ENCODE data around the gene KCNJ10. TPM values are rescaled to one million over a fixed set of nuclear protein-coding genes. Genes with fewer than 3 reads are reported as not detected.
A peak's percentile ranks its signal among the peaks of the same experiment; 100 is the strongest.

Gene KCNJ10
- total RNA-seq, 1 donor from 2014 or later, result not detected

DNA sequence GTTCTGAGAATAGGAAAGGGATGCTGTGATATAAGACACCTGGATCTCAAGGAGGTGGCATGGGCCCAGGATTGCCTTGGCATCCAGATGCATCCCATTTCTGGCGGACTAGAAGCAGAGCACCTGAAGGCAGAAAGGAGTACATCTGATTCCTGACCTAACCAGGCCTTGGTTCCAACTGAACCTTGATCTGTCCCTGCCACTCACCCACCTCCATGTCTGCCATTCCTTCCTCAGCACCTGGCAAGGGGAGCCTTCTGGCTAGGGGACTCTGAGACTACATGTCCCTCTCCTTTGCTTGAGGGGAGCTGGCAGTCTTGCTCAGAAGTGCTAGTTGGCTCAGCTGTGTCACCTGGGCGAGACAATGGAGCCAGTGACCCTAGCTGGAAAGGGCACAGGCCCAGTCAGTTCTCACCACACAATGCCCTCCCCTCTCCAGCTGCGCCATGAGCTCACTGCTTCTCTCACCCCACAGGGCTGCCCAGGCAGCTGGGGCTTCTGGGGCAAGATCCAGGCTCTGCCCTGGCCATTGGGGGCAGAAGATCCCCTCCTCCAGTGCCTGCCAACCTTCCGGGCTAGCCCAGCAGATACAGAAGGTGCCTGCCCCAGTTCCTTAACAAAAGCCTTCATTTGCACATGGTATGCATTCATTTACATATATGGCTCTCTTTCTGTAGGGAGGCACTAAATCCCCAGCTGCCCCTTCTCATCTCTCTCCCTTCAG is 25.6 kb upstream of the KCNJ10 start:
- H3K27ac Mint-ChIP-seq, result no peak overlapping the region
- no peaks in the 10 kb centered on the region for H3K9me3 Mint-ChIP-seq
- DNase-seq, result no peak
- H3K36me3 Mint-ChIP-seq (ENCODE audit: low read depth), result peaks cover 7% of the 10 kb centered on the region
- peaks cover 31% of the 10 kb centered on the region for H3K4me1 Mint-ChIP-seq
- H3K27me3 Mint-ChIP-seq, result no peaks in the 10 kb centered on the region
- peak overlapping the region; percentile 21 for H3K4me3 Mint-ChIP-seq
- intact Hi-C loops (cut with micrococcal nuclease), result no loop called here

DNA sequence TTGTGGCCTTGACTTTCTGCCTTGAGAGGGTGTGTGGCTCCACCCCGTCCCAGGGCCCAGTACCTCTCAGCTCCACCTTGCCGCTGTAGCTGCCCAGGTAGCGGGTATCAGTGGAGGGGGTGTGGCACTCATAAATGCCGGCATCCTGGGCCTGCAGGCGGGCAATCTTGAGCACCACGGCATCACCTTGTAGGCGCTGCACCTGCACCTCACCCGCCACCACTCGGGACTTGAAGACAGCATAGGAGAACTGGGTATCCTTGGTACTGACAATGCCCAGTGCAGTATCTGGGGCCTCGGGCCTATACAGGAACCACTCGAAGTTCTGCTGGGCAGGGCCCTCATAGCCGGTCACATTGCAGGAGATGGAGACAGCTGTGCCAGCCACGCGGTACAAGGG is 24.8 kb upstream of the KCNJ10 start:
- H3K4me3 Mint-ChIP-seq, result no peak overlapping the region
- DNase-seq, result no peak
- intact Hi-C loops (cut with micrococcal nuclease), result no loop called here
- no peaks in the 10 kb centered on the region for H3K27me3 Mint-ChIP-seq
- H3K4me1 Mint-ChIP-seq, result peaks cover 31% of the 10 kb centered on the region
- no peak overlapping the region for H3K27ac Mint-ChIP-seq
- H3K36me3 Mint-ChIP-seq (ENCODE audit: low read depth), result peaks cover 7% of the 10 kb centered on the region
- no peaks in the 10 kb centered on the region for H3K9me3 Mint-ChIP-seq

DNA sequence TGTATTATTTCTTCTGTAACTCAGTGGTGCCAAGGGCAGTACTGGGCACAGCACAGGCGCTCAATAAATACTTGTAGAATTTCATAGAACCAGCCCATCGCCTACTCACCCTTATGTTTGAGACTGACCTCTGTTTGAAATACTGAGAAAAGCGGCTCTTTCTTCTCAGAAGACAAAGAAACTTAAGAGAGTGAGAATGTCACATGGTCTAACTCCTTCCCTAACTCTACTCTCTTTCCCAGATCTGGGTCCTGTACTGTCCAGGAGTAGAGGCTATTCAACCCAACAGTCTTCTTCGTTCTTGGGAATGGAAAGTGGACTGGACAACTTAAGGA is 24.3 kb upstream of the KCNJ10 start:
- no peak overlapping the region for H3K4me3 Mint-ChIP-seq
- H3K9me3 Mint-ChIP-seq, result no peaks in the 10 kb centered on the region
- H3K4me1 Mint-ChIP-seq, result peaks cover 26% of the 10 kb centered on the region
- H3K36me3 Mint-ChIP-seq (ENCODE audit: low read depth), result peaks cover 7% of the 10 kb centered on the region
- intact Hi-C loops (cut with micrococcal nuclease), result no loop called here
- no peak for DNase-seq
- H3K27ac Mint-ChIP-seq, result no peak overlapping the region
- H3K27me3 Mint-ChIP-seq, result no peaks in the 10 kb centered on the region

DNA sequence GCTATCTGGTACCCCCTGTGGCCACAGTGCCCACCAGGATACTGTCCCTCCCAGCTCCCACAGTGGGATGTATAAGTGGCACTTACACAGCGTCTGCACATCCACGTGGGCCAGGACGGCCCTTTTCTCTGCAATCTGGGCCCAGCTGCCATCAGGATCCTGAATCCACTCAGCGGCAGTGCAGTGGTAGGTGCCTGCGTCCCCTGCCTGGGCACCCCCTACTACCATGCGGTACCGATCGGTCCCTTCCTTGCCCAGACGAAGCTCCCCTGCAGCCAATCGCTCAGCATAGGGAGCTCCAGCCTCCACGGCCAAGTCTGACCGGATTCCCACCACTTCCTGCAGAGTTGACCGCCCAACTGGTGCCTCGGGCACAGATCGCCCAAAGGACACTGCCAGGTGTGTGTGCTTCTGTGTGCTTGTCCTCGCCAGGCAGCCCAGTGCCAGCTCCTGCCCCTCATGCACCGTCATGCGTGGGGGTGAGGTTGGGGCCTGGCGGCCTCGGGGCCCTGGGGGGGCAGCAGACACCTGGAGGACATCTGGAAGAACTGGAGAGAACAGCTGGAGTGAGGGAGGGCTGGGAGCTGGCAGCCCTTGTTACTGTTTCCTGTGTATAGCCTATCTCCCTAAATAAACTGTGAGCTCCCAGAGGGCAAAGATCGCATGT is 23.8 kb upstream of the KCNJ10 start:
- H3K4me1 Mint-ChIP-seq, result peaks cover 22% of the 10 kb centered on the region
- H3K27me3 Mint-ChIP-seq, result no peaks in the 10 kb centered on the region
- no peak overlapping the region for H3K4me3 Mint-ChIP-seq
- no peak overlapping the region for H3K27ac Mint-ChIP-seq
- peaks cover 7% of the 10 kb centered on the region for H3K36me3 Mint-ChIP-seq (ENCODE audit: low read depth)
- no peak for DNase-seq
- no peaks in the 10 kb centered on the region for H3K9me3 Mint-ChIP-seq
- intact Hi-C loops (cut with micrococcal nuclease), result no loop called here

DNA sequence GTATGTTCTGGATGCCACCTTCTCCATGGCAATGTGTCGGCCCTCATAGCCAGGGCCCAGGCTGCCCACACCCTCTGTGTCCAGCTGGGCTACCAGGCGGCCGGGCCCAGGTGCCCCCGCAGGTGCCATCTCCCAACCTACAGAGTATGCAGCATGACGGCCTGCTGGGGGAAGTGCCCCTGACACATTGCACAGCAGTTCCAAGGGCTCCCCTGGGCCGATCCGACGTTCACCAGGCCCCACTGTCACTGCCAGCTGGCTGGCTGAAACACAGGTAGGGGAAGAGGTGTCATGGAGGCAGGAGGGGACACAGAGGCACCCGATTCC is 23.1 kb upstream of the KCNJ10 start:
- H3K9me3 Mint-ChIP-seq, result no peaks in the 10 kb centered on the region
- intact Hi-C loops (cut with micrococcal nuclease), result no loop called here
- H3K27ac Mint-ChIP-seq, result no peak overlapping the region
- H3K4me3 Mint-ChIP-seq, result no peak overlapping the region
- H3K27me3 Mint-ChIP-seq, result no peaks in the 10 kb centered on the region
- H3K36me3 Mint-ChIP-seq (ENCODE audit: low read depth), result peaks cover 9% of the 10 kb centered on the region
- no peak for DNase-seq
- H3K4me1 Mint-ChIP-seq, result peaks cover 22% of the 10 kb centered on the region

DNA sequence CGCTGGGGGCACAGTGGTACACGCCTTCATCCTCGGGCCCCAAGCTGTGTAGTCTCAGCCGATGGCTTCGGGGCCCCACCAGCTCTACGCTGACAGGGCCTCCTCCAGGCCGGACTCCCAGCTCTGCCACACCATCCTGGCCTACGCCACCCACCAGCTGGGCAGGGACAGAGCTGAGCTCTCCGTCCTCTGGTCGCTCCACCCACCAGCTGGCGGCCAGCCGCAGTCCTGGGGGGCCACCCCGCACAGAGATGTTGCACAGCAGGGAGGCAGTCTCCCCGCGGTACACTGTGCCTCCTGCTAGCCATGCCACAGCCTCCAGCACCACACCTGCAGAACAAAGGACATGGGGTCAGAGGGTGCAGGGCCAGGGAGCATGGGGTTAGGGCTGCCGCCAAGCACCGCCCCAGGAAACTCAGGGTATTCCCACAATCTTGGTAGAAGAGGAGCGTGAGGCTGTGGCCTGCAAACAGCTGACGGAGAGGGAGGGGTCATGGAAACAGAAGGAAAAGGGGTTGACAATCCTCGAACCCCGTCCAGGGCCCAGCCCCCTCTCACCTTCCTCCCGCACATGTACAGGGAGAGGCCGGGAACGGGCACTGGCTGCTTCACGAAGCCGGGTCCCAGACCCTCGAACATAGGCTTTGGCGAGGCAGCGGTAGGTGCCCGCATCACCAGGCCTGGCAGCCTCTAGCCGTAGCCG is 22.6 kb upstream of the KCNJ10 start:
- Mint-ChIP-seq H3K9me3 (no peaks in the 10 kb centered on the region), H3K27ac (no peak overlapping the region), H3K27me3 (no peaks in the 10 kb centered on the region), H3K4me1 (peaks cover 19% of the 10 kb centered on the region), H3K36me3 (ENCODE audit: low read depth) (peaks cover 9% of the 10 kb centered on the region), H3K4me3 (no peak overlapping the region)
- no peak for DNase-seq
- intact Hi-C loops (cut with micrococcal nuclease), result no loop called here

DNA sequence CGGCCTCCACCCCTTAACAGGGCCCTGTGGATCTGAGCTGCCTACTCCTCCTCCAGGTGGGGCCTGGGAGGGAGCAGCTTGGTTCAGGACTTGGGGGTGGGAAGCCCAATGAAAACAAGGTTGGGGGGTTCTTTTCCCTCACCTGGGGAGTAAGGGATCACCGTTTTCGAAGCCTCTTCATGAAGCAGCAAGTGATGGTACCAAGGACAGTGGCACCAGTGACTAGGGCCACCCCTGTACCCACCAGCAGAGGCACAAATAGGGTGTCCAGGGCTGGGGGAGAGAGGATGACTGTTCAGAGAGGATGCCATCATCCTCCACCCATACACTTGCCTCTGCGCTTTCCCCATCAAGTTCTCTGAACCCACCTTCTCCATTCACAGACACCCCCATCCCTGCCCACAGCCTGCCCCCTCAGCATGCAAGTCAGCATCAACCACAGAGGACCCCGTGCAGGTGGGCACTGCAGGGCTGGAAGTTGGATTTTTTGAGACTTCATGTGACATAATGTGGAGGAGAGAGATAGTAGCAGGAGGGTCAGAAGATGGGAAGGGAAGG is 21.8 kb upstream of the KCNJ10 start:
- Mint-ChIP-seq H3K27me3 (no peaks in the 10 kb centered on the region), H3K36me3 (ENCODE audit: low read depth) (peaks cover 9% of the 10 kb centered on the region), H3K27ac (peak overlapping the region; percentile 34), H3K9me3 (no peaks in the 10 kb centered on the region), H3K4me1 (peaks cover 11% of the 10 kb centered on the region), H3K4me3 (no peak overlapping the region)
- no peak for DNase-seq
- intact Hi-C loops (cut with micrococcal nuclease), result no loop called here

DNA sequence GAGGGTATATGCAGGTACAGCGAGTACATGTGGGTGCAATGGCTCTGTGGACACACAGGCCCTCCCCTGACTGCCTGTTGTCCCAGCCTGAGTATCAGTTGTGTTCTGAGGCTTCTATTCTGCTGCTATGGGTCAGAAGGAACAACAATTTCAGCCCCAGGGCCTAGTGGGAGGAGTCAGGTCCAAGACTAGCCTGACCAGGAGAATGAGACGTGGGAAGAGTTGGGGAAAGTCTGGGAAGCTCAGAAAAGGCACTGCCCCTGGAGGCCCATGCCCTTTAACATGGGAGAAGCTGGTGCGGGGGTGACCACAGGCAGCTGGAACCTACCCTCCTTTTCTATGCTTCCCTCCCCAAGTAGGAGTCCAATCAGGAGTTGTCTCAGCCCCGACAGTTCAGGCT is 20.8 kb upstream of the KCNJ10 start:
- Mint-ChIP-seq H3K4me1 (peaks cover 8% of the 10 kb centered on the region), H3K27ac (no peak overlapping the region), H3K36me3 (ENCODE audit: low read depth) (peaks cover 12% of the 10 kb centered on the region), H3K27me3 (no peaks in the 10 kb centered on the region), H3K4me3 (no peak overlapping the region), H3K9me3 (no peaks in the 10 kb centered on the region)
- no peak for DNase-seq
- intact Hi-C loops (cut with micrococcal nuclease), result no loop called here

DNA sequence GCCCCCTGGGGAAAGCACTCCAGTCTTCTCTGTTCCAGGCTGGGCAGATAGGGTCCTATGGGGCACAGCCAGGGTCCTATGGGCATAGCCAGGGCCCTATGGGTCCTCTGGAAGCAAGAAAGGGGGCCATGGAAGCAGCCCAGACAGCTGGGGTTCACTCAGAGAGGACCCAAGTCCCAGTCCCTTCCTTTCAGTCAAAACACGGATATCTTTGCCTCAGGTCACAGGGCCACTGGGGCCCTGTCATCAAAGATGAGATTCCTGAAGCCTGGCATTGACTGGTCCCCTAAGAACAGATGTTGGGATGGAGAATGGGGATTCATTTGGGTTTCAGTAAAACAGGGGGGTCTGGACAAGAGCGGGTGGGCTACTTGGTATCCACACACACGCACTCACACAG is 19.9 kb upstream of the KCNJ10 start:
- Mint-ChIP-seq H3K9me3 (no peaks in the 10 kb centered on the region), H3K27me3 (no peaks in the 10 kb centered on the region), H3K4me3 (no peak overlapping the region), H3K4me1 (peaks cover 10% of the 10 kb centered on the region), H3K27ac (no peak overlapping the region), H3K36me3 (ENCODE audit: low read depth) (peaks cover 14% of the 10 kb centered on the region)
- intact Hi-C loops (cut with micrococcal nuclease), result no loop called here
- no peak for DNase-seq

DNA sequence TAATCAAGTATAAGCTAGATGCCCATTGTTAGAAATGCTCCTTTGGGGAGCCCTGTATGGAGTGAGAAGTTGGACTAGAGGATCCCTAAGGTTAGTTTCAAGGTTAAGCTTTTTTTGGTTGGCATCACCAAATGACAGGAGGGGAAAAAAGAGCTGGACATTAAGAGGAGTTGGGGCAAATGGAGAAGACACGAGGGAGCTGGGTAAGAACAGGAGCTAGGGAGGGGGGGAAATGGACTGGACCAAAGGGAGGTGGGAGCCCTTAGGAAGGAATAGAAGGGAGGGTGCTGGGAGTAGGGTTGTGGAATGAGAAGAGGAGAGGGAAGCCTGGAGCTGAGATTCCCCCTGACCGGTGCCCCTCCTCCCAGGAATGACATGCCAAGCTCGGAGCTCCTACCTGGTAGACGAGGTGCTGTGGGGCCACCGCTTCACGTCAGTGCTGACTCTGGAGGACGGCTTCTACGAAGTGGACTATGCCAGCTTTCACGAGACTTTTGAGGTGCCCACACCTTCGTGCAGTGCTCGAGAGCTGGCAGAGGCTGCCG is 17.2 kb upstream of the KCNJ10 start:
- intact Hi-C loops (cut with micrococcal nuclease), result no loop called here
- H3K9me3 Mint-ChIP-seq, result no peaks in the 10 kb centered on the region
- H3K36me3 Mint-ChIP-seq (ENCODE audit: low read depth), result peaks cover 12% of the 10 kb centered on the region
- peaks cover 11% of the 10 kb centered on the region for H3K27me3 Mint-ChIP-seq
- H3K4me3 Mint-ChIP-seq, result no peak overlapping the region
- H3K4me1 Mint-ChIP-seq, result peaks cover 12% of the 10 kb centered on the region
- no peak overlapping the region for H3K27ac Mint-ChIP-seq
- no peak for DNase-seq

DNA sequence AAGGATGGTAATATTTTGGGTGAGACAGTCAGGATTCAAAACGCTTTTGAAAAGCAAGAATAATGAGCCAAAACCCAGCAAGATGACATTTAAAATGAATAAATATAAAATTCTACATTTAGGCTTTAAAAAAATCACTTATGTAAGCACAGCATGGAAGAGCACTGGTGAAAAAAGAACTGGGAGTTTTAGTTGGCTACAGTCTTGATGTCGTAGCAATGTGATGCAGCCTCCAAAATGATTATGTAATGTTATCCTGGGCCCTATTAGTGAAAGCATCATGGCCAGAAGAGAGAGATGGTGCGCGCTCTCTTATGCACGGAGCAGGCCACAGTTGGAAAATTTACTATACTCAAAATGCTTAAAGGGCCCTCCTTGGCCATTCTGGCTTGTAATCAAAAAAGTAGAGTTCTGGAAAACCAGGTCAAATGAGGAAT is 16.5 kb upstream of the KCNJ10 start:
- intact Hi-C loops (cut with micrococcal nuclease), result no loop called here
- peaks cover 12% of the 10 kb centered on the region for H3K4me1 Mint-ChIP-seq
- peaks cover 16% of the 10 kb centered on the region for H3K27me3 Mint-ChIP-seq
- no peak overlapping the region for H3K27ac Mint-ChIP-seq
- DNase-seq, result no peak
- no peak overlapping the region for H3K4me3 Mint-ChIP-seq
- peaks cover 10% of the 10 kb centered on the region for H3K36me3 Mint-ChIP-seq (ENCODE audit: low read depth)
- H3K9me3 Mint-ChIP-seq, result no peaks in the 10 kb centered on the region

DNA sequence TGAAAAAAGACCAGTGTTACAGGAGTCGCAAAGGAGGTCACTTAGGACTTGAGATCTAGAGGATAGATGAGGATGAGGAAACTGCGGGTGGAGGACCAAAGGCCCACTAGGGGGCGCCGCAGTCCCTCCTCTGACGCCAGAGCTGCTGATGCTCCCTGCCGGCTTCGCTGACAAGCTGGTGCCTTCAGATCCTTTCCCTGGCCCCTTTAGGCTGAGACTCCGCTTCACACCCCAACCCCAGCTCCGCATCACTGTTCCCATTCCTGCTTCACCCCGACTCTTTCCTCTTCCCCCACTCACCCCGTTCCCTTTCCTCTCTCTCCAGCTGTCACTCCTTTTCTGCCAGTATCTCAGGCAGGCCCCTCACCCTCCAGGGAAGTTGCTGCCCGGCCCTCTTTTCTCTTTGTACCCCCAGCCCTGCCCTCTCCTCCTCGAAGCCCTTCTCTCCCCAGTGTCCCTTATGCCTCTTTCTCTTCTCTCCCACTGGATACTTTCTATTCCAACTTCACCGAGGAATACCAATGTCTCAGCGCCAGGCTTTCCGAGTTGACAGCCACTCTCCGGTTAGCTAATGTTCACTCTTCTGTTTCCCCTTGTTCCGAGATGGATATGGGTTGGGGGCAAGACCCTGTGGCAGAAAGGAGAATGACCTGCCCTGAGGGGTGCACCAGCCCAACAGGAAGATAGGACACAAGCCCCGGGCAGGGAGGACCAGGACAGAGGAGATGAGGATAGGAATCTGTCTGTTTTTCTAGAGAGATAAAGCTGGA is 15.9 kb upstream of the KCNJ10 start:
- Mint-ChIP-seq H3K4me1 (peaks cover 16% of the 10 kb centered on the region), H3K27me3 (peaks cover 21% of the 10 kb centered on the region), H3K4me3 (no peak overlapping the region), H3K36me3 (ENCODE audit: low read depth) (peaks cover 10% of the 10 kb centered on the region), H3K27ac (no peak overlapping the region), H3K9me3 (no peaks in the 10 kb centered on the region)
- DNase-seq, result peak; percentile 93
- intact Hi-C loops (cut with micrococcal nuclease), result no loop called here

DNA sequence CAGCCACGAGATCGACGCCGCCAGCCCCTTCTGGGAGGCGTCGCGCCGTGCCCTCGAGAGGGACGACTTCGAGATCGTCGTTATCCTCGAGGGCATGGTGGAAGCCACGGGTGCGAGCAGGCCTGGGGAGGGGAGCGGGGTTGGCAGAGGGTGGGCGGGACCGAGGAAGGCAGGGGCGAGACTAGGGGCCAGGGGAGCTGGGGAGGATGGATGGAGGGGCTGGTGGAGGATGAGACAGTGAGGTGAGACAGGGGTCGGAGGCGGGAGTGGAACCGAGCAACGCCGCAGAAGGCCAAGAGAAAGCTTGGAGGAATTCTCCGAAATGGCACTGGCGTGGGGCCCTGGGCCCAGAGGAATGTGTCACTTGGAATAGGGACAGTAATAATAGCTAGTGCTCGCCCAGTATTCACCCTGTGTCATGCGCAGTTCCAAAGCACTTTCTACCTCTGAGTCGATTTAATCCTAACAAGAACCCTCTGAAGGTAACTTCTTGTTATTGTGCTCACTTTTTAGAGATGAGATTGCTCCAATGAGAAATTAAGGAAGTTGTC is 14.9 kb upstream of the KCNJ10 start:
- H3K27ac Mint-ChIP-seq, result no peak overlapping the region
- peaks cover 7% of the 10 kb centered on the region for H3K36me3 Mint-ChIP-seq (ENCODE audit: low read depth)
- peaks cover 32% of the 10 kb centered on the region for H3K27me3 Mint-ChIP-seq
- H3K9me3 Mint-ChIP-seq, result no peaks in the 10 kb centered on the region
- peaks cover 19% of the 10 kb centered on the region for H3K4me1 Mint-ChIP-seq
- no peak overlapping the region for H3K4me3 Mint-ChIP-seq
- intact Hi-C loops (cut with micrococcal nuclease), result loop anchor here (1.0 to 5.0 kb wide), 2 partner anchors 39 to 53 kb away; partner anchors contain the start of gene PIGM
- no peak for DNase-seq

Measured in activated CD4-positive, alpha-beta T cell treated with anti-CD3 and anti-CD28 coated beads, Interleukin-2, amount 10 ng/mL, durations not matched to agents 24 days and 14 days (primary cell).